Activated CD4-positive, alpha-beta T cell treated with anti-CD3 and anti-CD28 coated beads for 24 hours (primary cell): ENCODE results near the gene SPRYD3.
A peak's percentile ranks its signal among the peaks of the same experiment; 100 is the strongest.
"Not testable (repeated sequence)": the region's sequence is repeated elsewhere in the genome, so short reads cannot be mapped to it uniquely, and the experiment has no call there.

ENCODE experiments used
- DNase-seq, 2 donors: peaks; one replicate each; pipeline ENCODE4 v3.0.0-alpha.2; 2020; ENCODE audit warnings: low read depth in 2 of 2

Gene SPRYD3

DNA sequence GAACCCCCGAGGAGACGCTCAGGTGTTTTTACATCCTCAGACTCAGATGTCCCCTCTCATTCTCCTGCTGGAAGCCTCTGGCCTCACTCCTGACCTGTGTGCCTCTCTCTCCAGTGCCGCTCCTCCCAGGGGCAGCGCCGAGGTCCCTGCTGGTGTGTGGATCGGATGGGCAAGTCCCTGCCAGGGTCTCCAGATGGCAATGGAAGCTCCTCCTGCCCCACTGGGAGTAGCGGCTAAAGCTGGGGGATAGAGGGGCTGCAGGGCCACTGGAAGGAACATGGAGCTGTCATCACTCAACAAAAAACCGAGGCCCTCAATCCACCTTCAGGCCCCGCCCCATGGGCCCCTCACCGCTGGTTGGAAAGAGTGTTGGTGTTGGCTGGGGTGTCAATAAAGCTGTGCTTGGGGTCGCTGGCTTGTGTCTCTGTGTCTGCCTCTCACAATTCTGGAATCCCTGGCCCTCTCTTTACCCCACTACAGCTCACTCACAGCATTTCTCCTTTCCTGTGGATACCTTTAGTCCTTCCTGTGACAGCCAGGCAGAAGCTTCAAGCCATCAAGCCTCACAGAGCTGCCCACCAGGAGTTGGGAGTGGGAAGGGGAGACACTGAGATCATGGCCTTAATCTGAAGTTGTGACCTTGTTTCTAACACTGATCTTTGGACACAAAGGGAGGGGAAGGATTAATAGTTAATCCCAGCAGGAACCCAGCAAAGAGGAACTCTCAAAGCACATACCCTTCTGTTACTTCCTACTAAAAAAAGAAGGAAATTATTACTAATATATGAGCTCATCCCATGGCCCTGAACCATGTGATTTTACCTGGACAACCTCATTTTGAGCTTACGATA is 23.0 kb upstream of the SPRYD3 start:
- no peak for DNase-seq

DNA sequence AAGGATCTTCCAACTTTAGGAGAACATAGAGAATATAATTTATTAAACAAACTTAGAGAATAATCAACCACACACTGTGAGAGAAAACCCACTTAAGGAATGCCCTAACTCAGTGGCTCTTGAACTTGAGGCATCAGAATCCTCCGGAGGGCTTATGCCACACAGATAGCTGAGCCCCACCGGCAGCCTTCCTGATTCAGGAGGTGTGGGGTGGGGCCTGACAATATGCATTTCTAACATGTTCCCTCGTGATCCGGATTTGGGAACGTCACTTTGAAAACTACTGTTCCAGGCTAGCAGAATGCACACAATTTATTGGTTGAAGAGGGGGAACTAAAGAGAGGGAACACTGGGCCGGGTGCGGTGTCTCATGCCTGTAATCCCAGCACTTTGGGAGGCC is 22.1 kb upstream of the SPRYD3 start:
- no peak for DNase-seq

DNA sequence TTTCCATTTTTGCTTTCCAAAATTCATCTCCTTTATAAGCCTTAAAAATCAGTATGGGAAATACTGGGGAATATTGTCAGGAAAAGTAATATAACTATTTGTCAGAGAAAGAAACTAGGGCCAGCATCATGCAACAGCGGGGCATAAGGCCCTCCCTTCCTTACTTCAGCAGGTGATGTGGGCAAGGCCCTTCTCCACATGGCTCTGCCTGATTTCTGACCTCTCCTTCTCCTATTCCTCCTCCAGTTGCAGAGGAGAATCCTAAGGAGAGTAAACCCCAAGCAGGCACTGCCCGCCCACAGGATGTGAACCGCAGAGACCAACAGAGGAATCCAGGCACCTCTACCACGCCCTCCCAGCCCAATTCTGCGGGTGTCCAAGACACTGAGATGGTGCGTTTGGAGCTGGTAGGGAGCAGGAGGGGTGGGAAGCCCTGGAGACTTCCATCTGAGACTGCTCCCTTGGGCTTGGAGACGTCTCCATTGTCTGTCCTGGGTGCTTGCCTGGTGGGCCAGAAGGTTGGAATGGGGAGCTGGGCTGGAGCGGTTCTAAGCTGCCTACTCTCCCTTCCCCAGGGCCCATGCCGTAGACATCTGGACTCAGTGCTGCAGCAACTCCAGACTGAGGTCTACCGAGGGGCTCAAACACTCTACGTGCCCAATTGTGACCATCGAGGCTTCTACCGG is 21.4 kb upstream of the SPRYD3 start:
- no peak for DNase-seq

DNA sequence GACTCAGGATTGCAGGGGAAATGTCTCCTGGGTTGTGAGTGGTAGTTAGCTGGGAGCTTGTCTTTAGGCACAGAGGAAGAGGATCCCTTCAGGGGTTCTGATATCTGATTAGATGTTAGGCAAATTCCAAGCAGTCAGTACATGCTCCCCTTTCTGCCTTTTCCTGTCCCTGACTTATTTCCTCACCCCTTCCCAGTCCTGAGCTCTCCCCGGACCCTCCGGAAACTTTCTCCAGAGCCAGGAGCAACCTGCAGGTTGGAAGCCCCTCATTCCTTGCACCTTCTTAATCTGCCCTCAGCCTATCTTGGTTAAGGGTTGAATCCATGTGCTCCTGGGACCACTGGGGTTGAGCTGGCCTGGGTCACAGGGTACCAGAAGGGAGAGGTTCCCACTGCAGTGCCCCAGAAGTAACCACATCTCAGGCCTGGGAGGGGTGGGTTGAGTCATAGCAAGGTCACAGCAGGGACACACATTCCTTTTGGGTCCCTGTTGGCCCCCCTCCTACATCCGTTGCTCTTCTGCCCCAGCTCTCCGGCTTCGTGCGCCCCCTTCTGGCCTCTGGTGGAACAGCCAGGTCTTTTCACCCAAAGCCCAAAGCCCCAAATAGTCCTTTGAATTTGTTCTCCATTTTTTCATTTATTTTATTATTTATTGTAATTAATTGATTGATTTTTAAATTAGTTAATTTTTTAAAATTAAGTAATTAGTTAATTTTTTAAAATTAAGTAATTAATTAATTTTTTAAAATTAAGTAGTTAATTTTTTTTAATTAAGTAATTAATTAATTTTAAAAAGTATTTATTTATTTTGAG is 20.1 kb upstream of the SPRYD3 start:
- DNase-seq: peak; percentile 86 to 89

DNA sequence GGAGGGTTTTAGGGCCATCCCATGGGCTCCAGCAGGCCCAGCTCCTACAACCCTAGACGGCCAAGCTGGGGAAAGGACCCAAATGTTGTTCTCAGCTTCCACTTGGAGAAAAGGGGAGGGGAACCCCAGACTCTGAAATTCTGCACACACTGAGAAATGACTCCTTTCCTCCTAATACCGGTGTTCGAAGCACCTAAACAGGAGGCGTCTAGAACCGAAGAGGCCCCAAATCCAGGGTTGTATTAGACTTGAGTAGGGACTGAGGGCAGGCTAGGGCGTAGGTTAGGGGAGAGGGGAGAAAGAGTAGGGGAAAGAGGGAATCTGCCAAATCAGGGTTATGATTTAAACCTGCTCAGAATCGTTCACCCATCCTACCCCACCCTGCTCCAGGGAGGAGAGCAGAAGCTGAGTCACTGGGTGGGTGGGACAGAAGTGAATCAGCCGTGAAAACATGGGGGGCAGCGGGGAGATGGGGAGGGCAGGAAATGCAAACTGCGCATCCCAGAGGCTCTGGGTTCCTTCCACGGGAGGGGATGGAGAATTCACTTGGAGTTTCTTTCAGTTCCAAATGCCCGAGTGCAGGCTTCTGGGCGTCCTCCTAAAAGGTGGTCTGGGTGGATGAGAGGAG is 19.3 kb upstream of the SPRYD3 start:
- DNase-seq: no peak

DNA sequence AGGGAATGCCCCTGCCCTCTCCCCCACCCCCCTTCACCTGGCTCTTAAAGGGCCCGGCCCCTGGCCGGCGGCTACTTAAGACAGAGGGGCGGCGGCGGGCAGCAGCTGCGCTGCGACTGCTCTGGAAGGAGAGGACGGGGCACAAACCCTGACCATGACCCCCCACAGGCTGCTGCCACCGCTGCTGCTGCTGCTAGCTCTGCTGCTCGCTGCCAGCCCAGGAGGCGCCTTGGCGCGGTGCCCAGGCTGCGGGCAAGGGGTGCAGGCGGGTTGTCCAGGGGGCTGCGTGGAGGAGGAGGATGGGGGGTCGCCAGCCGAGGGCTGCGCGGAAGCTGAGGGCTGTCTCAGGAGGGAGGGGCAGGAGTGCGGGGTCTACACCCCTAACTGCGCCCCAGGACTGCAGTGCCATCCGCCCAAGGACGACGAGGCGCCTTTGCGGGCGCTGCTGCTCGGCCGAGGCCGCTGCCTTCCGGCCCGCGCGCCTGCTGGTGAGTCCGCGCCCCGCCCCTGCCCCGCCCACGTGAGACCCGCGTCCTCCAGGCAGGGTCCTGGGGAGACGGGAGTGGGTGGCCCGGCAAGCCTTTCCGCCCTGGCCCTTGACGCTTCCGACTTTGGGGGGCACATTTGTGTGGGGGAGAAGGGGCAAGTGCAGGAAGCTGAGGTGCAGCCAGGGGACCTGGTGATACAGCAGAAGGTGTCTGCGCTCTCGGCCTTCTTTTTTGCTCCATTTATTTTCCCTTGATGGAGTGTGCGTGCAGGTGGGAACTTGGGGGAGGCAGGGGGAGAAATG is 18.6 kb upstream of the SPRYD3 start, which contains the start of gene IGFBP6:
TSS of gene IGFBP6 (plus strand) at position 104 of the 790 bp plus-strand sequence. CDS start at position 155, 51 bp downstream.
- peak in 1 of 2 donors; percentile 57 for DNase-seq

DNA sequence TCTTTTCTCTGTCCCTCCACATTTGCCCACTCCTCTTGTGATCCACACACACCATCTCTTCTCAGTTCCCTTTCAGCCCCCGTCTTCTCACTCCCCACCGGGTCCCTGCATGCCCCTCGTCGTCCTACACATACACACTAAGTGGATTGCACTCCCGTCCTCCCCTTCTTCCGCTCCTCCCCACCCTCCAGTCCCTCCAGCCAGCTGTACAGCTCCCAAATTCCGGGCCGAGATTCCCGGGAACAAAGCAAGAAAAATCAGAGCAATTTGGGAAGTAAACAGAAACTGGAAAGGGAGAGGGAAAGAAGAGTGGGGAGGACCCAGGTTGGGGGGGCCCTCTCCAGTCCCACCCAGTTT is 18.0 kb upstream of the SPRYD3 start:
- no peak for DNase-seq

DNA sequence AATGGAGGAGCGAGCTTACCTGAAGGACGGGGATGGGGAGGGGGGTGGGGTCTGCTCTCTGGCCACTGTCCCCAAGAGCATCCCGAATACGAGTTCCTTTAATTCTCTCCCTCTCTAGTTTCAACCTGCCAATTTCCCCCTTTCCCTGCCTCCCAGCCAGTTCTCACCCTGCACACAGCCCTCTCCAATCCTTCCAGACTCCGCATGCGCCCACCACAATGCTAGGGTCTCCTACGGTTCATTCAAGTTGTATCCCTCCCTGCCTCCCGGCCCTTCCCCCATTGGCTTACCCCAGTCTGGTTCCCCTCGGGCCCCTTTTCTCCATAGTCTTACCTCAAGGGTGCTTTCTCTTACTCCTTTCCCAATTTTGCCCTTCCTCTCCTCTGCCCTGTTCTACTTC is 17.6 kb upstream of the SPRYD3 start:
- no peak for DNase-seq

DNA sequence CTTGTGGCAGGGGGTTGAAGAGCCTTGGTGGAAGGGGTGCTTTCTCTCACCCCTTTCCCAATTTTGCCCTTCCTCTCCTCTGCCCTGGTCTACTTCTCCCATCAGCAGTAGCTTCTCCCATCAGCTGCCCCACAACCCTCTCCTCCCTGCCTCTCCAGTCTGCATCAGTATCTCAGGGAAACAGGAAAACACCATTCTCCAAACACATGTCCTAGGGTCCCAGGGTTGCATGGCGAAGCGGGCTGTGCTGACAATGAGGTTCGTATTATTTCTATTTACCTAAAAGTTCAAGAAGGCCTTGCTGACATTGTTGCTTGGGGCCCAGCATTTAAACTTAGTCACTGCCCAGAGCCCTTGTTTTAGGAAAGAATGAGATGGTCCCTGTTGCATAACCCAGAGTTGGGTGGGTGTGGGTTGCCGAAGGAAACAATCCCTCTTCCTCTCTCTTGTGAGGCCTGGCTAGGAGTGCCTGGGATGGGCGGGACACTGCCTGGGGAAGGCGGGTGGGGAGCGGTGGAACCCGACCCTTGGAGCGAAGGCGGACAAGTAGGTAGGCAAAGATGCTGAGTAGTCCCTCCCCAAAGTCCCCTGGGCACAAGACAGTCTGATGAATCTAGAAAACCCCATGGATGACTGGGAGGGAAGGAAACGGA is 17.0 kb upstream of the SPRYD3 start:
- DNase-seq: no peak

DNA sequence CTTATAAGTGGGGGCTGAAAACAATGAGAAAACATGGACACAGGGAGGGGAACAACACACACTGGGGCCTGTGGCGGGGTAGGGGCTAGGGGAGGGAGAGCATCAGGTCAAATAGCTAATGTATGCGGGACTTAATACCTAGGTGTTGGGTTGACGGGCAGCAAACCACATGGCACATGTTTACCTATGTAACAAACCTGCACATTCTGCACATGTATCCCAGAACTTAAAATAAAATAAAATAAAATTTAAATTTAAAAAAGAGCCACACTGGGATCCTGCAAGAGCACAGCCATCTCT is 16.4 kb upstream of the SPRYD3 start:
- not testable (repeated sequence) for DNase-seq

DNA sequence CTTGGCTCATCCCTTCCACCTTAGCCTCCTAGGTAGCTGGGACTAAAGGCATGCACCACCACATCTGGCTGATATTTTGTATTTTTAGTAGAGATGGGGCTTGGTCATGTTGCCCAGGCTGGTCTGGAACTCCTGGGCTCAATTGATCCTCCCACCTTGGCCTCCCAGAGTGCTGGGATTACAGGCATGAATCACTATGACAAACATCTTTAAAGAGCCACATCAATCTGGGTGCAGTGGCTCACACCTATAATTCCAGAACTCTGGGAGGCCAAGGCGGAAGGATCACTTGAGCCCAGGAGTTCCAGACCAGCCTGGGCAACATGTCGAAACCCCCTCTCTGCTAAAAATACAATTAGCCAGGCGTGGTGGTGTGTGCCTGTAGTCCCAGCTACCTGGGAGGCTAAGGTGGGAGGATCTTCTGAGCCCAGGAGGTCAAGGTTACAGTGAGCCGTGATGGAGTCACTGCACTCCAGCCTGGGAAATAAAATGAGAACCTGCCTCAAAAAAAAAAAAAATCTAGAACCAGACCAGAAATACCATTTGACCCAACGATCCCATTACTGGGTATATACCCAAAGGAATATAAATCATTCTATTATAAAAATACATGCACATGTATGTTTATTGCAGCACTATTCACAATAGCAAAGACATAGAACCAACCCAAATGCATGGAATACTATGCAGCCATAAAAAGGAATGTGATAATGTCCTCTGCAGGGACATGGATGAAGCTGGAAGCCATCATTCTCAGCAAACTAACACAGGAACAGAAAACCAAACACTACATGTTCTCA is 15.8 kb upstream of the SPRYD3 start:
- not testable (repeated sequence) for DNase-seq

DNA sequence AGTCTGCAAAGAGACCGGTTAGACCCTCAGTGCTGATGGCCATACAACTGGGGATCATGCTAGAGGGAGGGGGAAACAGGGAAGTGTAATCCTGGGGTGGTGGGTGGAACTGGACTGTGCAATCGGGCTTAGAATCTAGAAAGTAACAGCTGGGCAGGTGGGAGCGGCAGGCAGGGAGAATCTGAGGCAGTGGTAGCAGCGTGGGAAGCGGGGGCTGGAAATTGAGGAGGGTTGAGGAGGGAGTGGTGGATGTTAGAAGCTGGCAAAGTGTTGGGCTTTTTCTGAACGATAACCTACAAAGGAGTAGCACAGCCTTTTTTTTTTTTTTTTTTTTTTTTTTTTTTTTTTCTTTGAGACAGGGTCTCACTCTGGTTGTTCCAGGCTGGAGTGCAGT is 15.2 kb upstream of the SPRYD3 start:
- DNase-seq: no peak

DNA sequence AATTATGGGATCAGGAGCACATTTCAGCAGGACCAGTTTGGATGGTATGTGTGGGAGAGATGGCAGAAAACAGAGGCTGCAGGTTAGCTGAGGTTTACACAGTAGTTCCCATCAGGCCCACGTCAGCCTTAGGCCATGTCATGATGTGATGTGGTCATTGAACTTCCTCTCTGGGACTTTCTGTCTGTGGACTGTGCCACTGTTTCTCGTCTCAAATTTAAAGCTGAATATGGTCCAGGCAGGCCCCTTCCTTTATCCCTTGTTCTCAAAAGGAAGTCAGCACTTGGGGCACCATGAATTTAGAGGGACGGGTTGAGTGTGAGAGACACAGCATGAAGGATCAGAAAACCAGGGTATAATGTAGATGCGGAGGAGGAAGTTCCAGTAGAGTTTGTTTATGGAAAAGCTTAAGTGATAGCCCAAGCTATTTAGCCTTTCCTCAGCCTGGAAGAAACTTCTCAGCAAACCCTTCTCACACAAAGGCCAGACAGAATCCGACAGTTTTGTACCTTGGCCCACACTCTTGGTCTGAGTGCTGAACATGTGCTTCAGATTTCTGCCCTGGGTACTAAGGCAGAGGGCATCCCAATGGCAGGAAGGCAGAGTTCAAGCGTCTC is 14.7 kb upstream of the SPRYD3 start:
- DNase-seq: no peak

DNA sequence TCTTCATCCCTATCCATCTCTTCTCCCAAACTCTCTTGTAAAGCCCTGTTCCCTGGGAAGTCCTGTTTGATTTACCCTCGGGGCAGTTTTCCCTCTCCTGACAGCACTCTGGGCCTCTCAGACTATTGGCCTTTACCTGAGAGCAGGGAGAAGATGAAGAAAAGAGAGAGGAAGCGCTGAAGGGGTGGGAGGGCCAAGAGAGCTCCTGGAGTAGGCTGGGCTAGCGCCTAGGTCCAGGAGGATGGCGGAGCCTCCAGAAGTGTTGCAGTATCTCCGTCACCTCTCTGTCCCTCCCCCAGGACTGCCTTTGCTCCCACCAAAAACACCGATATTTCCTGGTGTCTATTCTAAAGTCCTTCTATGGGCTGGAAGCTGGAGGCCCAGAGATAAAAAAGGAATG is 12.6 kb upstream of the SPRYD3 start:
- no peak for DNase-seq

DNA sequence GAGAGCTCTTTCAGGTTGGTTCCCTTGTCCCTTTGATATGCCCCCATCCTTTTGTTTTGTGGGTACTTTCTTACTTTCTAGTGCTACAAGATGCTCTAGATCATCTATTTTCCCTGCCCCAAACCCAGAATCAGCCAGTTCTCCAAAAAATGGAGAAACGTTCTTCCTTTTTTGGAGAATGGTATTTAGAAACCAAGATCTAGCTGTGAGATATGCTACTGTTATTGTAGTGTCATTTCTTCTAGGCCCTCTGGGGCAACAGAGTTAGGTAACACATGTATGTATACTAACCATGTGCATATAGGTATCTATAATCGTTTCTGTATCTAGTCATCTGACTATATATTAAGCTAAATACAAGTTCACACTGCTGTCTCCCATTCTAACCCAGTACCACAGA is 11.4 kb upstream of the SPRYD3 start:
- no peak for DNase-seq

DNA sequence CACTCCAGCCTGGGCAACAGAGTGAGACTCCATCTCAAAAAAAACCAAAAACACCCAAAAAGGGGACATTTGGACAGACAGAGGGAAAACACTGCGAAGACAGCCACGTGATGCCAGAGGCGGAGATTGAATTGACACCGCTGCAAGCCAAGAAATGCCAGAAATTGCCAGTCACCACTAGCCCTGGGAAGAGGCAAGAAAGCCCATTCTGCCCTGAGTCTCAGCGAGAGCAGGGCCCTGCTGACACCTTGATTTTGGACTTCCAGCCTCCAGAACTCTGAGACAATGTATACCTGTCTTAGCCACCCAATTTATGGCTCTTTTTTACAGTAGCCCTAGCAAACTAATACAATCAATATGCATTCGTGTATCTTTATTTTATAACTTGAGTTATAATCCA is 10.9 kb upstream of the SPRYD3 start:
- no peak for DNase-seq

DNA sequence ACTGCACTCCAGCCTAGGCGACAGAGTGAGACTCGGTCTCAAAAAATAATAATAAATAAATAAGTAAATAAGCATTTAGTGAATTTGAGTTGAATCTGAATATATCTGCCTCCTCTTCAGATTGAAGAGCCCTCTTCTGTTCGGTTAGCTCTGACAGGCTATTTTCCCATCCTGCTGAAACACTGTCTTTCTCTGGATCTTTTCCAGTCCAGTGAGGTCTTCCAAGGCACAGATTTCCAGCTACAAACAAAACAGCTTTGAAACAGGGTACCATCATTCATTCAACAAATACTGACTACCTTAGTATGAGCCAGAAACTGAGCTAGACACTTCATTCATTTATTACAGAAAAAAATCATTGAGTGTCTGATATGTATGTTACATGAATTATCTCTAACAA is 7.2 kb upstream of the SPRYD3 start:
- no peak for DNase-seq

DNA sequence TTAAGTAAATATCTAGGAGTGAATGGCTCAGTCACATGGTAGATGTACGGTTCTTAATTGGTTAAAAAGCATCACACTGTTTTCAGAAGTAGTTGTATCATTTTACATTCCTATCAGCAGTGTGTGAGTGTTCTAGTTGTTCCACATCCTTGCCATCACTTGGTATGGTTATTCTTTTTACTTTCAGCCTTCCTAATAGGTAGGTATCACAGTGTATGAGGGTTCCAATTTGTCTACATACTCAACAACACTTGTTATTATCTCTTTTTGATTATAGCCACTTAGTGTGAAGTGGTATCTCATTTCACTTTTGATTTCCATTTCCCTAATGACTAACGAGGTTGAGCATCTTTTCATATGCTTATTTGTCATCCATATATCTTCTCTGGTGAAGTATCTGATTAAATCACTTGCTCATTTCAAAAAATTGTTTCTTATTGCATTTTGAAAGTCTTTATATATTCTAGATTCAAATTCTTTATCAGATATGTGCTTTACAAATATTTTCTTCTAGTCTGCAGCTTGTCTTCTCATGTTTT is 3.5 kb upstream of the SPRYD3 start:
- no peak for DNase-seq
